DLD1 (cell line): ENCODE measurements around the gene UCN.
"Not testable (repeated sequence)": the region's sequence is repeated elsewhere in the genome, so short reads cannot be mapped to it uniquely, and the experiment has no call there.

Experiments
- in situ Hi-C: cut with HindIII; loops from 2 replicates; pipeline ENCODE4 v1.10.0; 2017; ENCODE audit warnings: low sequenced_read_pairs

The UCN gene

DNA sequence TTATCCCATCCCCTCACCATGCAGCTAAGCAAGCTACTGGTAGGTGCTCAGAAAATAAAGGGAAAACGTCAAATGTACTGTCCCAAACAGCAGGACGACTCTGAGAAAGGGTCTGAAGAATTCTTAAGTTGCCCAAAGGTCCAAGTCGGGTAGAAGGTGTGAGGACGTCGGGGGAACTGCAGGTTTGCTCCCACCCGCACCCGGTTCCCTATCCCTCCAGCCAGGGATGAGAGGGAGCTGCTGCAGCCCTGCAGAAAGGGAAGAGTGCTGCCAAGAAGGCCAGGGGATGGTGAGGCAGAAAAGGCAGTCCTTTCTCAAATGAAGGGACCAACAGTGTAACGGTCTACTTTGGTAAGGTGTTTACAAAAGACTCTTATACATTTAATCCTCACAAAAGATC is 6.9 kb upstream of the UCN start:
- in situ Hi-C loops, result no loop called here

DNA sequence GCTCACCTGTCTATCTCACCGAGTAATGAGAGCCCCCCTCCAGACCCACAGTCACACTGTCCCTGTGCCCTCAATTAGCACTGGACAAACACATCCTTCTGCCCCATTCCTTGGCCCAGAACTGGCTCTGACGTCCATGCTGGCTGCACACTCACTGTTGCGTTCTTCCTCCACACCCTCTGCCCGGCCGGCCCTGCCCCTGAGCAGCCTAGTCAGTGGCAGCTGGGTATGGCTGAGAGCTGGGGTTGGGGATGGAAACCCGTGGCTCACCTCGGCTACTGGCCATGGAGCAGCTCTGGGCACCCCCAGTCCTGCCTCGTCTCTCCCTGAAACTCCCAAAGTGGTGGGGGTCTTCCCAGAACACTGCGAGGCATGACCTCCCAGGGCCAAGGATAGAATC is 6.5 kb upstream of the UCN start:
- in situ Hi-C loops, result no loop called here

DNA sequence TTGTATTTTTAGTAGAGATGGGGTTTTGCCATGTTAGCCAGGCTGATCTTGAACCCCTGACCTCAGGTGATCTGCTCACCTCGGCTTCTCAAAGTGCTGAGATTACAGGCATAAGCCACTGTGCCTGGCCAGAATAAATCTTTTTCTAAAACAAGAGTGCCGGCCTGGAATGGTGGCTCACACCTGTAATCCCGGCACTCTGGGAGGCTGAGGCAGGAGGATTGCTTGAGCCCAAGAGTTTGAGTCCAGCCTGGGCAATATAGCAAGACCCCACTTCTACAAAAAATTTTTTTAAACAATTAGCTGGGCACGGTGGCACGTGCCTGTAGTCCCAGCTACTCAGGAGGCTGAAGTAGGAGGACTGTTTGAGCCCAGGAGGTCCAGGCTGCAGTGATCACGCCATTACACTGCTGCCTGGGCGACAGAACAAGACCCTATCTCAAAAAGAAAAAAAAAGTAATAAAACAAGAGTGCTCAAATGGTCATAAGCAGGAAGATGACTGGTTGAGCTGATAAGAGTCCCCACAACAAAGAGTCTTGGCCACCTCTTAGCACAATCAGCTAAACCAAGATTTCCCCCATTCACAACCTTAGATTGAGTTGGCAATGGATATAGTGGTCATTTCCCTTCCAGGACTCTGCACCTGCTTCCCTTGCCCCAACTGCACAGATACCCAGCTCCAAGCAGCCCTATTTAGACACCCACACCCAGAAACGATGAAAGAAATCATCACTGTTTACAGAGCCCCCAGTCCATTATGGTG is 5.8 kb upstream of the UCN start:
- in situ Hi-C loops, result no loop called here

DNA sequence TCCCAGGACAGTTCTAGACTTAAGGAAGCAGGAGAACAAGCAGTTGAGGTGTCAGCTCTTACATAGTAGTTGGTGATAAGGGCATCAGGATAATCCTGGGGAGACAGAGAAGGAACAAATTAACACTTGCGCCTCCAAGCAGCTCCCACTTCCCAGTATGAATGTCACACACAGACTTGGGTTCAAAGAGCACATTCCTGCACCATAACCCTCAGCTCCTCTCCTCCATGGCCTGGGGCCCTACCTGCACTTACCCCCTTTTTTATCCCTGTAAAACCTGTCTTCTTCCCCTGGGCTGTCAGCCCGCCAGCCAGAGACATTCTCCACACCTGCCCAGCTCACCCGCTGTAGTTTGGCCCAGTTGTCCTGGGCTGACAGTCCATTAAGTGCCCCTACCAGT is 3.9 kb upstream of the UCN start:
- in situ Hi-C loops, result no loop called here

DNA sequence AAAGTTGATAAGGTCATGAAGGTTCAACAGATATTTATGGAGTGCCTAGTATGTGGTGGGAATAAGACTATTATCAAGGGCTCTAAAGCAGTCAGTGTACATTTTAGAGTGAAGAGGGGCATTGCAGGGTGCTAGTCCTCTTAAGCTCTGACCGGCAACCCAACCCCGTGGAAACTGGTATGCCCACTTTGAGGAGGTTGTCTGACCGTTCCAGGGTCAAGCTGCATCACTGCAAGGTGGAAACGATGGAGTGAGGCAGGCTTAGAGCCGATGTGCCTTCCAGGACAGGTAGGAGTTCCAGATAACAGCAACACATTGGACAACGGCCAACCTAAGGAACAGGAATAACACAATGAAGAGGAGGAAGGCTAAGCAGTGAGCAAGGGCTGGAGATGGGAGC is 1.4 kb upstream of the UCN start:
- in situ Hi-C loops, result no loop called here

DNA sequence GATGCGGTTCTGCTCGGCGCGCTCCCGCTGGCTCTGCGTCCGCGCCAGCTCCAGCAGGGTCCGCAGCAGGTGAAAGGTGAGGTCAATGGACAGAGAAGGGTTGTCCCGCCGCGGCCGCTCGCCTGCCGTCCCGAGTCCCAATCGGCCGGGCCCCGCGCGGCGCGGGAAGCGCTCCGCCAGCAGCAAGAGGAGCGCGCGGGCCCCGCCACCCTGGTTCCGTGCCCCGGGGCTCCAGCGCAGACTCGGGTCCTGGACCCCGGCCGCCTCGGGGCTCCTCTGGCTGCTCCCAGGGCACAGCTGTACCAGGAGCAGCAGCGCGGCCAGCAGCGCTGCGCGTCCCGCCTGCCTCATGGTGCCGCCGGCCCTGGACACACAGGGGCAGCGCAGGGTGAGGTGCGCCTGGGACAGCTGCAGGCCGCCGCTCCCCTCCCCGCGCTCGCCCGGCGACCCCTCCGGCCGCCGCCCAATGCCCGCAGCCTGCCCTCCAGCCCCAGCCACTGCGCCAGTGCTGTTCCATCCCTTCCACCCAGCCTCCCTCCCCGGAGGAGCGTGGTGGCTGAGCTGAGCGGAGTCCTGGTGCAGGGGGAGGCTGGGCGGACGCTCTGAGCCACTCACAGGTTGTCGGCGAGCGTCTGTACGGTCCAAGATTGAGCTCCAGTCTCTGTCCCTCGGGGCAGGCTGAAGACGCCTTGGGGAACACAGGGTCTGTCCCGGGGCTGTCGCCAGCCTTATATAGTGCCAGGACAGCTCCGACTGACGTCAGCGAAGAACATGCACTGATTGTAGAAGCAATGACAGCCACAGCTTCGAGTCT is 493 bp downstream of the UCN start:
- in situ Hi-C loops, result no loop called here

DNA sequence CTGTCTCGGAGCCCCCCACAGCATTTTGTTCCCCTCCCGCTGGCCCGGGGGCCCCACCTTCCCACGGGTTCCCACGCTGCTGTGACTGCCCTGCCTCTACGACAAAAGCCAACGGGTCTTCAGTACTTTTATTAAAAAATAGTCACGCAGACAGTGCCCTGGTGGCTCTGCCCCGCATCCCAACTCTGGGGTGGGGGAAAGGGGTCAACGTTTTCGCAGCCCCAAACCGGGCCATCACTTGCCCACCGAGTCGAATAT is 1.0 kb downstream of the UCN start:
- in situ Hi-C loops, result no loop called here

DNA sequence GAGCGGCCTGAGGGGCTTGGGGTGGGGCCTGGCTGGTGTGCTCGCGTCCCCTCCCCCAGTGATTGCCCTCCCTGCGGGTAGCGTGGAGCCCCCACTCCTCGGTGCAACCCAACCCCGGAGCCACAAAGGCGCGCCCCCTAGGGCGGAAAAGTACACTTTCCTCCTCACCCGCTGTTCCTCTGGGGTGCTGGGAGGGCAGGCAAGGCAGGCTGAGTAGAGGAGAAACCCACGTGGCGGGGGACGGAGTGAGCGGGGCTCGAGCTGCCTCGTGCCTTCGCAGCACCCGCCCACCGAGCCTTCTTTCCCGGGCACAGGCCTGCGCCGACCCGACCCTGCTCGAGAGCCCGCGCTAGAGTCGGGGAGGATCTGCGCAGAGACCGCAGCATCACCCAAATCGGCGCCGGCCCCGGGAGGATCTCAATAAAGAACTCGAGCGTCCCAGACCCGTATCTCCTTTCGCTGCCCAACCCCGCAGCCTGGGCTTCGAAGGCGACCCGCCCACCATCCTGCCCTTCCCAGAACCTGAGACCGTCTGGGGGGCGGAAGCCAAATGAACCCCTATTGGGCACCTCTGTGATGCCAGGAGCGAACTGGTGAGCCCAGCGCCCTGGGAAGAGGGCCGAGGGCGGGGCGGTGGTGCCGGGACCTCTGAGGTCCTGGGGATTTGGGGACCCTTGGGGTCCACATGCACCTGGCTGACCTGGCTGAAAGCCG is 1.5 kb downstream of the UCN start:
- in situ Hi-C loops, result no loop called here

DNA sequence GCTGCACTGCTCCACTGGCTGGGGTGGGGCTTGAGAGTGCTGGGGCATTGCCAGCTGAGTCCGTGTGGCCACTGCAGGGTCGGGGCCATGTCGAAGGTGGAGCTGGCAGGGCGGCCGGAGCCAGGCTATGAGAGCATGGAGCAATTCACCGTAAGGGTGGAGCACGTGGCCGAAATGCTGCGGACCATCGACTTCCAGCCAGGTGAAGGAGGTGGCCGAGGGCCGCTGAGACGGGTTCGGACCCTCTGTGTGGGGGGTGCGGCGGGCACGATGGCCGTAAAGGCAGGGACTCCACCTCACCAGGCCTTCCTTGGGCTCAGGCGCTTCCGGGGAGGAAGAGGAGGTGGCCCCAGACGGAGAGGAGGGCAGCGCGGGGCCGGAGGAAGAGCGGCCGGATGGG is 2.1 kb downstream of the UCN start:
- in situ Hi-C loops, result no loop called here

DNA sequence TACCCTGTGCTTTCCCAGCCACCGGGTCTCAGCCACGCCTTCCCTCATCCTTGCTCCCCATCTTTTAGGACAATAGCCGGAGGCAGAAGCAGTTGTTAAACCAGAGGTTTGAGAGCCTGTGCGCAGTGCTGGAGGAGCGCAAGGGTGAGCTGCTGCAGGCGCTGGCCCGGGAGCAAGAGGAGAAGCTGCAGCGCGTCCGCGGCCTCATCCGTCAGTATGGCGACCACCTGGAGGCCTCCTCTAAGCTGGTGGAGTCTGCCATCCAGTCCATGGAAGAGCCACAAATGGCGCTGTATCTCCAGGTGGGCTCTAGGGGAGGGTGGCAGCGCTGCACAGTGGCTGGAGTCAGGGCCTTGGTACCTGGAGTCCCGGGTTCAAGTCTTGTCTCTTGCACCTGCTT is 2.7 kb downstream of the UCN start:
- in situ Hi-C loops, result no loop called here

DNA sequence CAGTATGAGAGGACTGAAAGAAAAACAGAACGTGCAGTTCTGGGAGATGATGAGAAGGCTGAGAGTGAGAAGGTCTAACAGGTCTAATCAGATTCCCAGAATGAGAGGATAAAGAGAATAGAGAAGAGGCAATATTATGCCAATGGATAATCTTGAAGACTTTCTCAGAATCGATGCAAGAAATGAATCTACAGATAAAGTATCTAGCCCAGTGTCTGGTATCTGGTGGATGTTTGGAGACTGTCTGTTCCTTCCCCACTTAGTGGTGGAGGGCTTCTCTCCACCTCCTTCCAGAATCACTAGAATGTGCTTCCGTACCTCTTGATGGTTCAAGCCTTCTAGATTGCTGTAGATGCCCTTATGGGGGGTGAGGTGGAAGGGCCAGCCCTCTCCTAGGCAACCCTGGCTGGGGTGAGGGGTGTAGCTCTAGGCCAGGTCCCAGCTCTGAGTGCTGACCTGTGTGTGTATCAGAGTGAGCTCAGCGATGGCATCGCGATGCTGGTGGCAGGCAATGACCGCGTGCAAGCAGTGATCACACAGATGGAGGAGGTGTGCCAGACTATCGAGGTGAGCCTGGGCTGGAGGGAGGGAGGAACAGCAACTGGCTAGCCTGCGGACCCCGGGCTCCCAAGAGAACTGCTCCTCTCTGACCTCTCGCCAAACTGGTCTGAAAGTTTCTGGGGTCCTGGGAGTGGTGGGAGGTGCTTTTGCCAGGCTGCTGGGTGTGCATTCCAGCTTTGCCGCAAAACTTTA is 3.6 kb downstream of the UCN start:
- in situ Hi-C loops, result no loop called here

DNA sequence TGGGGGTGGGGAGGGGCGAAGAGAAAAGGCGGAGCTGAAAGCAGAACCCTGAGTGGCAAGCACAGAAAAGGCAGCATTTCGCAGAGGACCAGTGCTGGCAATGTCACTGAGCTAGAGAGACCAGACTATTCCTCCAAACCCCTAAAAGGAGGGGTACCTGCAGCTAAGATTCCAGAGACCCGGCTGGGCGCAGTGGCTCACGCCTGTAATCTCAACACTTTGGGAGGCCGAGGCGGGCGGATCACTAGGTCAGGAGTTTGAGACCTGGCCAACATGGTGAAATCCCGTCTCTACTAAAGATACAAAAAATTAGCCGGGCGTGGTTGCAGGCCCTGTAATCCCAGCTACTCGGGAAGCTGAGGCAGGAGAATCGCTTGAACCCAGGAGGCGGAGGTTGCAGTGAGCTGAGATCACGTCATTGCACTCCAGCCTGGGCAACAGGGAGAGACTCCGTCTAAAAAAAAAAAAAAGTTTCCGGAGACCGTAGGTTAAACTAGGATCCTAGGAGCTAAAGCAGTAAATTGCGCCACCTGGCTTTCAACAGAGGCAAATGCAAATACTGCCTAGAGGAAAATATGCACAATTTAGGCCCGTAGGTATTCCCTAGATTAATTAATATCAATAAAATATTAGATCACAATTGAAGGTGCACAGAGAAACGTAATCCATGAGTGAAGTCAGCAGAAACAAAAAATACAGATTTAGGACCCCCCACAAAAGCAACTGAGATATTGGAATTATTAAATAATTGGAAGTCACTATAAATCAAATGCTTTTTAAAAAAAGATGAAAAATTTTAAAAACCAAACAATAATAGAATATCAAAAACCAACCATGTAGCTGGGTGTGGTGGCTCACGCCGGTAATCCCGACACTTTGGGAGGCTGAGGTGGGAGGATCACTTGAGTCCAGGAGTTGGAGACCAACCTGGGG is 4.9 kb downstream of the UCN start:
- in situ Hi-C loops, result no loop called here

DNA sequence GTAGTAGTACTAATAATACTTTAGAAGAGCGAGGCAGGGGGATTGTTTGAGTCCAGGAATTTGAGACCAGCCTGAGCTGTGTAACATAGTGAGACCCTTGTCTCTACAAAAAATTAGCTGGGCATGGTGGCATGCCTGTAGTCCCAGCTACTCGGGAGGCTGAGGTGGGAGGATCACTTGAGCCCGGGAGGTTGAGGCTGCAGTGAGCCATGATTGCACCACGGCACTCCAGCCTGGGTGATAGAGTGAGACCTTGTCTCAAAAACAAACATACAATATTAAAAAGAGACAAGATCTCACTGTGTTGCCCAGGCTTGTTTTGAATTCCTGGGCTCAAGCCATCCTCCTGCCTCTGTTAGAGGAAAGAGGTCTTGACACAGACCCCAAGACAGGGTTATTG is 7.6 kb downstream of the UCN start:
- in situ Hi-C loops, result not testable (repeated sequence)

DNA sequence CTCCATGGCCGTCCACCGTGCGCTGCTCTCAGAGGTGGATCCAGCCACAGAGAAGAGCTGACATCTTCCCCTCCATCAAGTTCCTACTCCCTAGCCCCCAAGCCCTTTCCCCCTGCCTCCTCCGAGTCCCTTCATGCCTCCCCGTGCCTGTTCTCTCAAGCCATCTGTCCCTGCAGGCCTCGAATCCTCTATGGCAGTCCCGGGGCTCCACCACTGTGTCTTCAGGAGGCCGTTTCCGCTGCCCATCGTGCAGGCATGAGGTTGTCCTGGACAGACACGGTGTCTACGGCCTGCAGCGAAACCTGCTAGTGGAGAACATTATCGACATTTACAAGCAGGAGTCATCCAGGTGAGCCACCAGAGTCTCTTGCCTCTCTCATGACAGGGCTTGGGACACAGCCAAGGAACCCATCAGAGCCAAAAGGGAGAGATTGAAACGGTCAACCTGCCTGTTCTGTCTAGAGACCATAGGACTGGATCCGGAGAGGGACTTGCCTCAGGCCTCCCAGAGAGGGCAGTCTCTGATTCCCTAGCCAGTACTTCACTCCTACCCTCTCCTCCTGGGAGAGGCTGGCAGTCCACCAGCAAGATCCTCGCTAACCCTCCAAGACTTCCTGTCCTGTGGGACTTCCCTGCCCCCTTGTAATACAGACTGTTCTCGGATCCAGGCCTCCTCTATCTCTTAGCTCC is 9.7 kb downstream of the UCN start:
- in situ Hi-C loops, result no loop called here

DNA sequence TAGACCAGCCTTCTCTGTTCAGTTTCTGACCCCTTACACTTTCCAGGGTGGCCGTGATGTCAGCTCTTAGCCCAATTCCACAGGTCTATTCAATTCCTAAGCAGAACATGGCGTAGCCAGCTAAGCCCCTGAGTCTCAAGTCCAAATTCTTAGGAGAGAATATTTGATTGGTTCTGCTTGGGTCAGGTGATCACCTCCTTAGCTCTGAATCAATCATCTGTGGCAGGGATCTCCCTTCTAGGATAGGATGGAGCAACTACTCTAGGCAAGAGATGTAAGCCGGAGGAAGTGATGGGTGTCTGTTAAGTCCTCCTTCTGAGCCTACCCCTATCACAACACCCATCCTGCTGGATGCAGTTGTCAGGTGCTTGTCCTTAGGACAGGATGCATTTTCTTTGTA is 11.1 kb downstream of the UCN start:
- in situ Hi-C loops, result no loop called here

DNA sequence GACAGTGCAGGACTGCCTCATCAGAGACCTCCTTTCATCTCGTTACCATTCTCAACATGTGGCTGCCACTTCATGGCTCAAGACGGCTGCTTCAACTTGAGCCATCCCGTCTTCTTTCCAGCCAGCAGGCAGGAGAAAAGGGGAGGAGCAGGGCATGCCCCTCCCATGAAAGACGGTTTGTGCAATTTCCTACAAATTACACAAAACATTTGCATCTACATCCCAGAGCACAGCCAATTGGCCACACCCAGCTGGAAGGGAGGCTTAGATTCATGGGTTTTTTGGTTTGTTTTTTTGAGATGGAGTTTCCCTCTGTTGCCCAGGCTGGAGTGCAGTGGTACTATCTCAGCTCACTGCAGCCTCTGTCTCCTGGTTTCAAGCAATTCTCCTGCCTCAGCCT is 11.8 kb downstream of the UCN start:
- in situ Hi-C loops, result no loop called here

DNA sequence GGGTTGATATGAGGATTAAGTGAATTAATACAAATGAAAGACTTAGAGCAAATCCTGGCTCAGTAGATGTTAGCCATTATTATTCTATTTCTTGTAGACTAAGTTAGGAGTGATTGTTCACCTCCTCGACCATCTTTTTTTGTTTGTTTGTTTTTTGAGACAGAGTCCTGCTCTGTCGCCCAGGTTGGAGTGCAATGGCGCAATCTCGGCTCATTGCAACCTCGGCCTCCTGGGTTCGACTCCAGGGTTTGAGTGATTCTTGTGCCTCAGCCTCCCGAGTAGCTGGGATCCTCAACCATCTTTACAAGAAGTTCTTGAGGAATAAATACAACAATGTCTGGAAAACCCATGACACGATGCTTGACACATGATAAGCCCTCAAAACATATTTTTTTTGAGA is 13.3 kb downstream of the UCN start:
- in situ Hi-C loops, result no loop called here

DNA sequence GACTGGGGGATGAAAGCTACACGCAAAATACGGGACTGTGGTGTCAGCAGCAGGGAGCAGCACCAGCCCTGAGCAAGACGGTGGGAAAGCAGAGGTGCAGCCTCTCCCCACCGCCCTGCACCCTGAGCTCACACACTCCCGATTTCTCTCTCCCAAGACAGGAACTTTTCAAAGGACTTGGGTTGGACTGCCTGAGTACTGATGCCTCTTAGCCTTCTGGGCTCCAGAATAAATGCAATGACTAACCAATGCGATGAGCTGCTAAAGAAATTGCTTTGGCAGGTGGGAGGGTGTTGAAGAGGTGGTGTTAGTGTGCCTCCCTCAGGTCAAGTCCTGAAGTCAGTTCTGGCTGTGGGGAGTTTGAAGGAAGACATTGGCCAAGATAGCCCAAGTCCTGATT is 16.4 kb downstream of the UCN start:
- in situ Hi-C loops, result no loop called here

DNA sequence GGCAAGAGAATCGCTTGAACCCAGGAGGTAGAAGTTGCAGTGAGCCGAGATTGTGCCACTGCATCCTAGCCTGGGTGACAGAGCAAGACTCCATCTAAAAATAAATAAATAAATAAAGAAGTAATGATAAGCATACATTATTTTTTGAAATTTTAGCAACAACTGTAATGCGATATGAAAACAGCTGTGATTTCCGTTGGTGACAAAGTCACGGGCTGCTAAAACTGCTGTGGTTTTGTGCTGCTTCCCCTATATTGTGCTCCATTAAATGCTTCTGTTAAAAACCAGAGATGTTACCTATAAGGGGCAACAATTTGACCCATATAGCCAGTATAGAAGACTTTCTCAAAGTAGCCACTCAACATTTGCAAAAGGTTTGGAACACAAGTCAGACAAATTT is 17.7 kb downstream of the UCN start:
- in situ Hi-C loops, result no loop called here

DNA sequence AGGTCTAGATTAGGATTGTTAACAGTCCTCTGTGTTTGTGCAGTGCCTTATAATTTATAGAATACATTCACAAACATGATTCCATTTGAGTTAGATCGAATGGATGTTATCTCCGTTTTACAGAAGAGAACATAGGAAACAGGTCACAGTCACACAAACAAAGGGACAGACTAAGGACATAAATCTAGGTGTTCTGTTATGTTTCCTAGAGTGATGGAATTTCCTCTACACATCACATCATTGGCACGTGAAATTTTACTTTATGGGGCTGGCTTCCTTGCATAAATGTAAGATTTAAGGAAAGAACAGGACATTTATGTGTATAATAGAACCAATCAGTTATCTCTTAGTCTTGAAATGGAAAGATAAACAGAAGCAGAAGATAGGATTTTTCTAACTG is 19.6 kb downstream of the UCN start:
- in situ Hi-C loops, result no loop called here
